ENCODE measurements around the gene ANKRD65.
"Not testable (repeated sequence)": the region's sequence is repeated elsewhere in the genome, so short reads cannot be mapped to it uniquely, and the experiment has no call there.

Gene ANKRD65

GRCh38 chr1:1373051-1373814 lies 47.8 kb downstream of the ANKRD65 start:
- in situ Hi-C loops (cut with HindIII; ENCODE audit: low sequenced_read_pairs): no loop called here
- TF ChIP-seq CTCF (IDR thresholded peaks at IDR 0.05; ENCODE audit: low read depth, low read length): no peak
- DNase-seq (ENCODE audit: low read depth, low spot score): no peak
- no peak overlapping the region for H3K4me3 ChIP-seq (ENCODE audit: low read depth, low read length)

- DNase-seq (ENCODE audit: low read depth, low spot score): peak; percentile 52
- H3K4me3 ChIP-seq (ENCODE audit: low read depth, low read length): no peak overlapping the region
Measured at GRCh38 chr1:1371746-1372711, 49.0 kb downstream of the ANKRD65 start.

GRCh38 chr1:1371364-1371745 lies 49.7 kb downstream of the ANKRD65 start:
- TF ChIP-seq CTCF (IDR thresholded peaks at IDR 0.05; ENCODE audit: low read depth, low read length): no peak
- in situ Hi-C loops (cut with HindIII; ENCODE audit: low sequenced_read_pairs): no loop called here
- H3K4me3 ChIP-seq (ENCODE audit: low read depth, low read length): no peak overlapping the region
- no peak for DNase-seq (ENCODE audit: low read depth, low spot score)

More at GRCh38 chr1:1371746-1372711, 49.0 kb downstream of the ANKRD65 start:
- peak; percentile 96 for TF ChIP-seq CTCF (IDR thresholded peaks at IDR 0.05; ENCODE audit: low read depth, low read length)
- in situ Hi-C loops (cut with HindIII; ENCODE audit: low sequenced_read_pairs): no loop called here

- no peak overlapping the region for H3K4me3 ChIP-seq (ENCODE audit: low read depth, low read length)
- in situ Hi-C loops (cut with HindIII; ENCODE audit: low sequenced_read_pairs): no loop called here
- TF ChIP-seq CTCF (IDR thresholded peaks at IDR 0.05; ENCODE audit: low read depth, low read length): no peak
- DNase-seq (ENCODE audit: low read depth, low spot score): no peak
Measured at GRCh38 chr1:1370771-1371300, 50.2 kb downstream of the ANKRD65 start.

GRCh38 chr1:1370094-1370493 lies 51.0 kb downstream of the ANKRD65 start:
- DNase-seq (ENCODE audit: low read depth, low spot score); H3K4me3 ChIP-seq (ENCODE audit: low read depth, low read length); in situ Hi-C loops (cut with HindIII; ENCODE audit: low sequenced_read_pairs): not testable (repeated sequence)
